HCEC 1CT (cell line): ENCODE measurements around the gene COL25A1.
"Not testable (repeated sequence)": the region's sequence is repeated elsewhere in the genome, so short reads cannot be mapped to it uniquely, and the experiment has no call there.

Experiments used
- DNase-seq: peaks from one replicate; pipeline ENCODE4 v3.0.0-alpha.2; 2017

Gene COL25A1

DNA sequence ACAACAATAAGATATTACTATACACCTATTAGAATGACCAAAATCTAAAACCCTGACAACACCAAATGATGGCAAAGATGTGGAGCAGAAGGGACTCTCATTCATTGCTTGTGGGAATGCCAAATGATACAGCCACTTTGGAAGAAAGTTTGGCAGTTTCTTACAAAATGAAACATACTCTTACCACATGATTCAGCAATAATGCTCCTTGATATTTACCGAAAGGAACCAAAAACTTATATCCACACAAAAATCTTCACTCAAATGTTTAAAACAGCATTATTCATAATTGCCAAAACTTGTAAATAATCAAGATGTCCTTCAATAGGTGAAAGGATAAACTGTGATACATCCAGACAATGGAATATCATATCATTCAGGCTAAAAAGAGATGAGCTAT, 180.9 kb downstream of the COL25A1 start:
- DNase-seq, result no peak

- no peak for DNase-seq
These were observed 182.6 kb downstream of the COL25A1 start for GRCh38 chr4:109119852-109120251.

GRCh38 chr4:109118635-109119034, 183.8 kb downstream of the COL25A1 start:
- DNase-seq, result no peak

DNA sequence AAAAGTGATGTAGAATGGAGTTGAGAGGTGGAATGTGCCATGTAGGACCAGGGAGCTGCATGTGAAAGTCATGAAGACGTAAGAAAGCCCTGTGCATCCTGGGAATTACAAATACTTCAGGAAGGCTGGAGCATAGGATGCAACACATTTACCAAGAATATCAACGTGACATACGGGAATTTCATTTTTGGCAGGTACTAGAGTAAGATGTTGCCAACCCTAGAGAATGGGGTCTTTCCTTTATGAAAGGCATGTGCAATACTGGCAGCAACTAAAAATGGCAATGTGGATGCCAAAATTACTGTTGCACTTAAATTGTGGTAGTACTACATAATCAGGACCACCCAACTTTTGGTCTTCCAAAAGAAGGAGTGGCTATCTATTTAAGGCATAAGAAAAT, 188.0 kb downstream of the COL25A1 start:
- no peak for DNase-seq

DNA sequence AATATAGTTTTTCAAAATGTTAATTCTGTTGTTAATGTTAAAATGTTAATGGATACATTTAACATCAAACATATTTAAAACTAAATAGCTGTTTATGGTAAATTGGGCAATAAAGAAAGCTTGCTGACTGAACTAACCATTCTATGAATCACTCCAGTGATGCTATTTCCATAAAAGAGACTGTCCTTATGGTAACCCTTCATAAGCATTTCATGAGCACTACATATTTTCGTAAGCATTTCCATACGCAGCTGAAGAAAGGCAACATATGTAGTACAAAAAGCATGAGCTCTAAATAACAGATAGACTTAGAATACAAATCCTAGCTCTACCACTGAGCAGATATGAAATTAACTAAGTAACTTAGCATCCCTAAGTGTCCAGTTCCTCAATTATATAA, 188.9 kb downstream of the COL25A1 start:
- DNase-seq, result peak; percentile 26

DNA sequence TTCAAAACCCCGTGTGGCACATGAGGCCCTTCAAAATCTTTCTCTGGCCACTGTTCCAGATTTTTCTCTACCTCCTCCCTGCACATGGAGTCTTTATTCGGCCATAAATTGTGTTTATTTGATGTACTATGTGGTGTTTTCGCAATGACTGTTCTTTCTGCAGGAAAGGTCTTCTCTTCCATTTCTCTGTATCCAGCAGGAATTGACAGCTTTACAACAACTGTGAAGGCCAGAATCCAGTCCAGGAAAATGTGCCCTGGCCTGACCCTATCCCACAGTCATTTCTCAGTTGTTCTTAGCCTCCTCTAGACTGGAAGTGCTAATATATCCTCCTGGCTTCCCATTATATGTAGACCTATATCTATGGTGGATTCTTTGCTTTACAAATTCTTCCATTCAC, 191.4 kb downstream of the COL25A1 start:
- no peak for DNase-seq

DNA sequence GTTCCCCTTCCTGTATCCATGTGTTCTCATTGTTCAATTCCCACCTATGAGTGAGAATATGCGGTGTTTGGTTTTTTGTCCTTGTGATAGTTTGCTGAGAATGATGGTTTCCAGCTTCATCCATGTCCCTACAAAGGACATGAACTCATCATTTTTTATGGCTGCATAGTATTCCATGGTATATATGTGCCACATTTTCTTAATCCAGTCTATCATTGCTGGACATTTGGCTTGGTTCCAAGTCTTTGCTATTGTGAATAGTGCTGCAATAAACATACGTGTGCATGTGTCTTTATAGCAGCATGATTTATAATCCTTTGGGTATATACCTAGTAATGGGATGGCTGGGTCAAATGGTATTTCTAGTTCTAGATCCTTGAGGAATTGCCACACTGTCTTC, 194.2 kb downstream of the COL25A1 start:
- DNase-seq, result not testable (repeated sequence)

DNA sequence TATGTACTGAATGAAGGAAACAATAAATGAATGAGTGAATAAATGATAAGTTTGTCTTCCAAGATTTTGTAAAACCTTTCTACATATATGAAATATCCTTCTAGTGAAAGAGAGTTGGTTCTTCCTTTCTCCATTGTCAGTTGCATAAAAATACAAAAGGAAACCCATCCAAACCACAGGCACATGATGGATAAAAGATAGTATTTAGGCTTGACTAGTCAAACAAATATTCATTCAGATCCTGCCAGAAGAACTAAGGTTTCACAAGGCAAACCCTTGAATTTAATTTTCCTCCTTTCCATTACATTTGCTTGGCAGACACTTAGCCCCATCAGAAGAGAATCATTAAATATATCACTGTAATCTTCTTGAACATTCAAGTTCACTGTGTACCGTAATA, 208.4 kb downstream of the COL25A1 start:
- DNase-seq, result no peak

DNA sequence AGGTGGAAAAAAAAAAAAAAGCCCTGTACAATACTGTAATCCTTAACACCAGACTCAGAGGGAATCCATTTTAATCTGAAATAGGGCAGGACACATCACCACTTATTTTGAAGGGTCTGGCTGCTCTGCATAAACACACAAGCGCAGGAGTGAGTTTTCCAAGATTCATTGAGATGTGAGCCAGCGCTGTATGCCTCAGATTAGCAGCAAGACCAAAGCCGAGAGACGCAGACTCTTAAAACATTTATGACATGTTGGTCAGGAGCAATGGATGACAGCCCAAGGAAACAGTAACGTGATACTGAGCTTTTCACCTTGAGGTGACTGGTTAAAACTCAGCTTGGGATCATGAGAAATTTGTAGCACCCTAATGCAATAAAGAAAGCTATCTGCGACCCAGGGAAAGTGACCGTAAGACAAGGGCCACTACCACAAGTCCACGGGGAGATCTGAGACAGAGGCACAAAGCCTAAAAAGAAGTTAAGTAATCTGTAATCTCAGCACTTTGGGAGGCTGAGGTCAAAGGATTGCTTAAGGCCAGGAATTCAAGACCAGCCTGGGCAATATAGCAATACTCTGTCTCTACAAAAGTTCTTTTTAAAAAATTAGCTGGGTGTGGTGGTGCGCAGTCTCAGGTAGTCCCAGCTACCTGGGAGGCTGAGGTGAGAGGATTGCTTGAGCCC, 210.6 kb downstream of the COL25A1 start:
- no peak for DNase-seq

DNA sequence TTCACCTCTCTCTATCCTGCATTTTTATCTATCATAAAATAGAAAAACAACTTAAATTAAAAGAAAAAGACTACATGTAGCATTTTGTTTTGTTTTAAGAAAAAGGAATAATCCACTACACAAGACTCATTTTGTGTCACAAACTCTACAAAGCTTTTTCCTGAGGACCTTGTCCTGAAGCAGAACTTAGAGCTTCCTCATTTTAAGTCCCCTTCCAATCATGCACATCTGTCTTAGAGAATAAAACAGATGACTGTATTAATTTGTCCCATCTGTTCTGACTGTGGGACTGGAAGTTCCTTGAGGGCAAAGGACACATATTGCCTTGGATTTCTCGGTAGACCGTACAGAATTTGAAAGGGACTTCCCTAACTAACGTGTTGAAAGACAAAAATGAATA, 218.5 kb downstream of the COL25A1 start:
- no peak for DNase-seq

GRCh38 chr4:109079731-109080130, 222.7 kb downstream of the COL25A1 start:
- peak; percentile 76 for DNase-seq

GRCh38 chr4:109079201-109079600, 223.3 kb downstream of the COL25A1 start:
- DNase-seq, result peak; percentile 49

DNA sequence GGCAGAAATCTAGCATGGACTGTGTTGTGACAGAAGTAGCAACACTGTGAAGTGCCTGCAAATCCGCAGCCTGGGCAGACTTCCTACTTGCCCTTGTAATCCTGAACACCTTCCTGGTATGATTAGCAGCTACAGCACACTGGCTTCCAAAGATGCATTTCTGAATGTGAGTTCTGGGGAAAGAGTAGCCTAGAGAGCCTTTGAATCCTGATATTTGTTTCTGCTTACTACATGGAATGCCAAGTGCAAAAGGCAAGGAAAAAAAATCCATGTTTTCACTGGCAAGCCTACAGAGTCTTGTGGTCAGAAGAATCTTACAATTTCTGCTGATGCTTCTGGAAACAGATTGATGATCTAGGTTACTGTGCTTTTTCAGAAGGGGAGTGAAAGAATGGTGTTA, 223.7 kb downstream of the COL25A1 start:
- peak; percentile 21 for DNase-seq

GRCh38 chr4:109077505-109077904, 225.0 kb downstream of the COL25A1 start:
- no peak for DNase-seq

DNA sequence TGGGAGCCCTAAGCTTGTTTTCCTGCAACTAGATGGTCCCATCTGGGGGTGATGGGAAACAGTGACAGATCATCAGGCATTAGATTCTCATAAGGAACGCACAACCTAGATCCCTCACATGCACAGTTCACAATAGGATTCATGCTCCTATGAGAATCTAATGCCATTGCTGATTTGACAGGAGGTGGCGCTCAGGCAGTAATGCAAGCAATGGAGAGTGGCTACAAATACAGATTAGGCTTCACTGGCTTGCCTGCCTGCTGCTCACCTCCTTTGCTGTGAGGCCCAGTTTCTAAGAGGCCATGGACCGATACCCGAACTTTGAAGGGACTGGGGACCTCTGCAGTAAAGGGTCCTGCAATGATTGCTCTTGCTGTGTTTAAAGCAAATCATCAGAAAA, 225.7 kb downstream of the COL25A1 start:
- DNase-seq, result not testable (repeated sequence)

DNA sequence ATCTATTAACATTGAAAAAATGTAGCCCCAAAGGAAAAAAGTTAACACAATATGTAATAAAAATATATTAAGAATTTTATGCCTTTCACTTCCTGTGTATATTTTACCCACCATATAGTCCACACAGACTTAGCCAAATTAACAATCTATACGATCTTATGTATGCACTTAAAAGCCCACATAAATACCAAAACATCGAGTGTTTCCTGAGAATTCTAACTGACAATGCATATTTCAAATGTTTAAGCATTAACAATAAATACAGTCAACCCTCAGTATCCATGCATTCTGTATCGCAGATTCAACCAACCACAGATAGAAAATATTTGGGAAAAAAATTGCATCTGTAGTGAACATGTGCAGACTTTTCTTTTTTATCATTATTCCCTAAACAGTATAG, 226.8 kb downstream of the COL25A1 start:
- DNase-seq, result no peak

DNA sequence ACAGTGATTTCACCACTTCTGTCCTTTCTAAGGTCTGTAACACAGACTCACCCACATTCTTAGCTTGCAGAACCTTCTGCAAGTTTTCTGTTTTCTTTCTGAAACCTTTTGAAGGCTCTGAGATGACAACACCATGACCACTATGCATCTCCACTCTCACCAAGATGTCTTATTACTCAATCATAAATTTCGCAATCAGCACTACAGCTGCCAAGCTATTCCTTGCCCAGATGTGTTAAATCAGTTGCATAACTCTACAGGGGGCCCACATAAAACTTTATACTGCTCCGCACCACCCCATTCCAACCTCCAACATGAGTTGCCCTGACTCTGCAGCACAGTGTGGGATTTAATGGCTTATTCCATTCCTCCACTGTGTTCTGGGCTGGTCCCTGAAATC, 229.9 kb downstream of the COL25A1 start:
- peak; percentile 79 for DNase-seq

GRCh38 chr4:109070677-109071076, 231.8 kb downstream of the COL25A1 start:
- not testable (repeated sequence) for DNase-seq

GRCh38 chr4:109067508-109068235, 234.8 kb downstream of the COL25A1 start:
- DNase-seq, result peak; percentile 47

GRCh38 chr4:109065006-109065405, 237.5 kb downstream of the COL25A1 start:
- no peak for DNase-seq

GRCh38 chr4:109053257-109053656, 249.2 kb downstream of the COL25A1 start:
- DNase-seq, result no peak

GRCh38 chr4:109052821-109053220, 249.6 kb downstream of the COL25A1 start:
- no peak for DNase-seq

DNA sequence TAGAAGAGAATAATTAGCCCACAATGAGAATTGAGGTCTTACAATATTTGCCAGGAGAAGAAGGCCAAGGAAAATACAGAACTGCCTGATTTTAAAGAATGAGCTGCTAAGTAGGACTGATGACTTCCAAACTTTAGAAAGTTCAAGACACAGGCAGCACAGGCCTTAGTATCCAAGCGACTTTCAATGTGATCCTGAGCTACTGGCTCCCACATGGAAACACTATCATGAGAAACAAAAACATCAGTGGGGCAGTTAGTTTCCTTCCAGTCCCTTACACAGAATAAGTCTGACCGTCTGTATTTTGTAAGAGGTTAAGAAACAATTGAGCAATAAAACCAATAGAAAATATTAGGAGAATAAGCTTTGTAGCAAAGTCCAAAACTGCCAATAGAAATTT, 251.4 kb downstream of the COL25A1 start:
- no peak for DNase-seq

GRCh38 chr4:109049926-109050325, 252.5 kb downstream of the COL25A1 start:
- no peak for DNase-seq
